HCT116 (cell line): ENCODE measurements around the gene OBSCN.

Experiments
- CTCF ChIP-seq, 3 experiments: fragments of 200-600 bp in 1 of 3; sonication (generic) in 1 of 3; IDR thresholded peaks in 2 of 3; conservative IDR thresholded peaks in 1 of 3; 2 replicates each; pipeline ENCODE4 v1.5.1; 2012 to 2017; ENCODE audit warnings: low read depth in 2 of 3, low read length in 2 of 3, antibody characterized with exemption in 1 of 3, borderline replicate concordance in 1 of 3, control low read depth in 1 of 3, mild to moderate bottlenecking in 1 of 3, mixed read lengths in 1 of 3, mixed run types in 1 of 3, moderate library complexity in 1 of 3; ENCODE audit not compliant: insufficient read depth in 1 of 3
- EZH2 ChIP-seq: fragments of 200-600 bp; sonication (generic); IDR thresholded peaks from 2 replicates; pipeline ENCODE4 v1.6.1; 2017; ENCODE audit warnings: antibody characterized with exemption, mixed run types
- EZH2phosphoT487 ChIP-seq: fragments of 200-600 bp; IDR thresholded peaks from 2 replicates; pipeline ENCODE4 v1.6.1; 2018; ENCODE audit warnings: antibody characterized with exemption, borderline replicate concordance
- JUND ChIP-seq: IDR thresholded peaks from 2 replicates; pipeline ENCODE4 v1.6.1; 2012
- POLR2A ChIP-seq: IDR thresholded peaks from 2 replicates; pipeline ENCODE4 v1.7.0; 2011; ENCODE audit warnings: borderline replicate concordance; ENCODE audit not compliant: insufficient read depth, insufficient read length; ENCODE audit errors: extremely low read depth
- POLR2AphosphoS5 ChIP-seq: IDR thresholded peaks from 2 replicates; pipeline ENCODE4 v1.6.1; 2011; ENCODE audit warnings: mild to moderate bottlenecking, low read depth, low read length, moderate library complexity
- SP1 ChIP-seq: IDR thresholded peaks from 2 replicates; pipeline ENCODE4 v1.6.1; 2012; ENCODE audit warnings: low read depth
- SRF ChIP-seq: IDR thresholded peaks from 2 replicates; pipeline ENCODE4 v1.6.1; 2012; ENCODE audit warnings: low read depth
- ZBTB33 ChIP-seq: IDR thresholded peaks from 2 replicates; pipeline ENCODE4 v1.6.1; 2011; ENCODE audit warnings: mild to moderate bottlenecking, low read length, moderate library complexity; ENCODE audit not compliant: insufficient replicate concordance; ENCODE audit errors: extremely low read depth
- ZNF274 ChIP-seq: fragments of 200-500 bp; sonication (Bioruptor generic); IDR thresholded peaks from 2 replicates; pipeline ENCODE4 v1.6.1; 2014; ENCODE audit warnings: mild to moderate bottlenecking, low read depth, low read length, inconsistent platforms

GRCh38 chr1:228337711-228338520 is 130.1 kb downstream of the OBSCN start:
- no peak for TF ChIP-seq POLR2AphosphoS5
- TF ChIP-seq ZNF274 = no peak
- no peak for TF ChIP-seq EZH2
- no peak for TF ChIP-seq EZH2phosphoT487
- TF ChIP-seq CTCF (IDR thresholded peaks at IDR 0.05 in 2 of 3, conservative IDR thresholded peaks at IDR 0.05 in 1 of 3; ENCODE audit: borderline replicate concordance in 1 of 3, insufficient read depth in 1 of 3, low read depth in 2 of 3, low read length in 2 of 3) = no peak
- no peak for TF ChIP-seq POLR2A
- no peak for TF ChIP-seq ZBTB33
- TF ChIP-seq JUND = no peak
- TF ChIP-seq SRF = no peak
- no peak for TF ChIP-seq SP1
